Activated CD4-positive, alpha-beta T cell treated with anti-CD3 and anti-CD28 coated beads for 24 hours (primary cell): ENCODE data around the gene TIPRL.
"Not testable (repeated sequence)": the region's sequence is repeated elsewhere in the genome, so short reads cannot be mapped to it uniquely, and the experiment has no call there.

Source experiments
- DNase-seq, 2 donors: peaks; one replicate each; pipeline ENCODE4 v3.0.0-alpha.2; 2020; ENCODE audit warnings: low read depth in 2 of 2

TIPRL gene

GRCh38 chr1:168159251-168159650, 19.5 kb upstream of the TIPRL start:
- no peak for DNase-seq

GRCh38 chr1:168159979-168160378, 18.8 kb upstream of the TIPRL start:
- no peak for DNase-seq

- no peak for DNase-seq
These were observed 17.3 kb upstream of the TIPRL start for GRCh38 chr1:168161459-168161858.

- no peak for DNase-seq
These were observed 15.1 kb upstream of the TIPRL start for GRCh38 chr1:168163670-168164069.

- DNase-seq: no peak
These were observed 14.0 kb upstream of the TIPRL start for GRCh38 chr1:168164771-168165170.

DNA sequence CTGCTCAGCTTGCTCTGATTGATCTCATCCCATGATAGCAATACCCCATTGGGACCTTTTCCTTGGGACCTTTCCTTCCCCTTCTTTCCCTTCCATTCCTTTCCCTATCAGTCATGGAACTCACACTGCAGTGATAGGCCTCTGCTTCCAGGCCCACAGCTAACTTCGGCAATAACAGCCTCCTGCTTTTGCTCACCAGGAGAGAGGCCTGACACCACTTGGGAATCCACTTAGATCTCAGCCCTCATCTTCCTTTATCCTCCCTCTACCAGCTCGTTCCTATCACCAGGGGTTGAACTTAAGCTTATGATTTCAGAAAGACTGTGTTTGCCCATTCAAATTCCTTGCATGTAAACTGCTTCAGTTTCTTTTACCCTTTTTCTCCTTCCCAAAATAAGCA, 11.0 kb upstream of the TIPRL start:
- no peak for DNase-seq

DNA sequence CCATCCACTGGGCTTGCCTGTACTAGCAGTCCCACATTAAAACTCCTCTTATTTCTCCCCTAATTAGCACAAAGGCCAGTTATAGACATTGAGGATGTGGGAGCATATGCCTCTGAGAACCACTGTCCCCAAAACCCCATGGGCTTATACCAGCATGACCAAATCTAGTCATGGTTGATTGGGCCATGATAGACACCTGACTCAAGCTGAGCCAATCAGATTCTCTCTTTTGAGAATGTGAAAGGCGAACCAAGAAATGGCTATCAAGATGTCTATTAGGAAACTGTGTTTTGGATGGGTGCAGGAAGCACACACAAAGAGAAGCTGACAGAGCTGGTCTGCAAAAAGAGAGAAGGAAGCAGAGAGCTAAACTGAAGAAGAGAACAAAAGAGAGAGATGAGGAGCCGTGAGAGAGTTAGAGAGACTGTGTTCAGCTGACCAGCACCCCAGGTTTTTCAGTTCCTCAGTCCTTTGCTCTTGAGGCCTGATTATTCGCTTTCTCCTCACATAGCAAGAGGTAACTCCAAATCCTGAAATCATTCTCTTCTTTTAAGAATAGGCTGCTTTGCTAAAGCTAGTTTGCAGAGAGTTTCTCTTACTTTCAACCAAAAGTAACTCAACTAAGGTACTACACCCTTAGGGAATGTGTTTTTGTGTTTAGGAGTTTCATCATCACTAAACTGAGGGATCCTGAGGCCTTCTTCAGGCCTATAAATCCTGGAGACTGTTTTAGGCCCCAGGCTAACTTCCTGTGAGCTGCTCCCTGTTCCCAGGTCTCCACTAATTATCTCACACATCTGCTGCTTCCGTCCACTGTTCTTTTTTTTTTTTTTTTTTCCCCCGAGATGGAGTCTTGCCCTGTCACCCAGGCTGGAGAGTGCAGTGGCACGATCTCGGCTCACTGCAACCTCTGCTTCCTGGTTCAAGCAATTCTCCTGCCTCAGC, 7.9 kb upstream of the TIPRL start:
- DNase-seq: no peak

- no peak for DNase-seq
These were observed 6.4 kb upstream of the TIPRL start for GRCh38 chr1:168172250-168172915.

- no peak for DNase-seq
These were observed 530 bp upstream of the TIPRL start for GRCh38 chr1:168178227-168178637.

DNA sequence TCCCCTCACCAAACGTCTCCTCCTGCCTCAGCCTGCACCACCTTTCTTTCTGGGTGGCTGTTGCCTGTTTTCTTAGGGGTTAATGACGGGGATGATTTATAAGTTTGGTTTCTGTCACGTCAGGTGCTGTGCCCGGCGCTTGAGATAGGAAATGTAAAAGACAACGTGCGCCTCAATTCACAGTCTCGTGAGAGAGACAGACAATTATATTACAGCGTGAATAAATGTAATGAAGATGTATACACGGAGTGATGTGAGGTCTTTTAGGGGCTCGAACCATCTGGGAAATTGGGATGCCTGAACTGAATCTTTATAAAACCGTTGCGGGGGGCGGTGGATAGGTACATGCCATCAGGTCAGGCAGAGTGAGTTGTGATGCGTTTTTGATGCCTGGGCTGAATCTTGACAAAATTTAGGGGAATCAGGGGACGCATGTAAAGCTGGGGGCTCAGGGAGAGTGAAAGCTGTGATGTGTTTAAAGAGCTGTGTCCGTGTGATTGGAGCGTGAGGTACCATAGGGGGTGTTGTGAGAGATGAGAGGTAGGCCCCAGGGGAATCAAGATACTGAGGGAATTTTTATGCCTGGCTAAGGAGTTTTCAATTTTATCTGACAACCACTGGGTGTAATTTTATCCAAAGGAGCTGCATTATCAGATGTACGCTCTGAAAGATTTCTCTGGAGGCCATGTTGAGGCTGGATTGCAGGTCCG, 831 bp downstream of the TIPRL start:
- no peak for DNase-seq

DNA sequence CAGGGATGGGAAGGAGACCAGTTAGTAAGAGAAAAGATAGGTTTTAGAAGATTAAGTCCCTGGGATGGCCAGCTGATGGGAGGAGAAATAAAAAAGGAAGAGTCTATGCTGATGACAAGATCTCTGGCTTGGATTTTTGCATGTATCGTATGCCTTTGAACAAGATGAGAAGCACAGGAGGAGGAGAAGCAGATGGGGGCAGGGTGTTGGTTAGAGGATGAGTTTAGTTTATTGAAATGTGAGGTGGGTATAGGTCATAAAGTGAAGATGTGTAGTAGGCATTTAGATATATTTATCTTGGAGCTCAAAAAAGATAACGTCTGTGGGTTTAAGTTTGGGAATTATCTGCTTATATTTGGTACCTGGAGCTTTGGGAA, 1.4 kb downstream of the TIPRL start:
- no peak for DNase-seq

DNA sequence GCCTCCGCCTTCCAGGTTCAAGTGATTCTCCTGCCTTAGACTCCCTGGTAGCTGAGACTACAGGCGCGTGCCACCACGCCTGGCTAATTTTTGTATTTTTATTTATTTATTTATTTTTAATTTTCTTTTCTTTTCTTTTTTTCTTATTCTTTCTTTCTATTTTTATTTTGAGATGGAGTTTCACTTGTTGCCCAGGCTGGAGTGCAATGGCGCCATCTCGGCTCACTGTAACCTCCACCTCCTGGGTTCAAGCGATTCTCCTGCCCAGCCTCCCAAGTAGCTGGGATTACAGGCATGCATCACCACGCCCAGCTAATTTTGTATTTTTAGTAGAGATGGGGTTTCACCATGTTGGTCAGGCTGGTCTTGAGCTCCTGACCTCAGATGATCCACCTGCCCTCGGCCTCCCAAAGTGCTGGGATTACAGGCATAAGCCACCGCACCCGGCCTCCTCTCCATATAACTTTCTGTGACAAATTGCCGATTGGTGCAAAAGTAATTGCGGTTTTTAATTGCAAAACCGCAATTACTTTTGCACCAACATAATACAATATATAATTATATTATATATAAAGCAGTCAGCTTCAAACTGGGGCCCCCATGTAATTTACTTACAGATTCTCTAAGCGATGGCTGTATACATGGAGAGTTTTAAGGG, 2.4 kb downstream of the TIPRL start:
- not testable (repeated sequence) for DNase-seq

DNA sequence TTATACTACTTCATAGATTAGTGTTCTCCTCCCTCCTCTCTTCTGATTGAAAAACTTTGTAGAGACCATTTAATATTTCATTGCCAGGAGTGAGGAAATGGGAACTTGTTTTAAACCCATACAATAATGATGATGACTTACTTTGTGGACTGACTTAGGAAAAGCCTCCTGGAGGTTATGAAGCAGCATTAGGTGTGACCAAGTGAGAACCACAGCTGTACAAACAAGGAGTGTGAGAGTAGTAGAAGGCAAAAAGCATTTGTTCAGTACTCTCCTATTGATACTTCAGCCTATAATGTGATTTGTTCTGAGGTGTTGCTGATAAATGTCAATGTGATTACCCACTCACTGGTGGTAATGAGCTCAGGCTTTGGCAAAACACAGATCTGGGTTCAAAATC, 8.4 kb downstream of the TIPRL start:
- DNase-seq: no peak

GRCh38 chr1:168190403-168190802, 11.6 kb downstream of the TIPRL start:
- DNase-seq: no peak

- DNase-seq: no peak
These were observed 16.7 kb downstream of the TIPRL start for GRCh38 chr1:168195199-168196135.

DNA sequence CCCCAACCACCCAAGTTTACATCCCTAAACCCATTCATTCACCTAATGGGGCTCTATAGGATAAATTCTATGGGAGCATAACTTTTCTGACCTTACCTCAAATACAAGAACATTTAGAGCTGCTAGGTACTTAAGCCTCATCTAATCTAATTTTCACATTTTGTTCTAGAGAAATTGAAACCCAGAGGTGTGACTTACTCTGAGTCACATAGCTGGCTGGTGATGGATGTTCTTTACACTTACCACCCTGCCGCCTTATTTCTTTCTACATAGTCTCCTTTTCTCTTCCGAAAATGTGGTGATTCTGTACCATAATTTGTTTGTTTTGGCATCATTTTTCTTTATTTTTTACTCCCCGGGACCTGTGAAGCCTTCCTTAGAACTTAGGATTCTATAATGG, 20.3 kb downstream of the TIPRL start:
- DNase-seq: no peak

- no peak for DNase-seq
These were observed 24.3 kb downstream of the TIPRL start for GRCh38 chr1:168202941-168203654.

DNA sequence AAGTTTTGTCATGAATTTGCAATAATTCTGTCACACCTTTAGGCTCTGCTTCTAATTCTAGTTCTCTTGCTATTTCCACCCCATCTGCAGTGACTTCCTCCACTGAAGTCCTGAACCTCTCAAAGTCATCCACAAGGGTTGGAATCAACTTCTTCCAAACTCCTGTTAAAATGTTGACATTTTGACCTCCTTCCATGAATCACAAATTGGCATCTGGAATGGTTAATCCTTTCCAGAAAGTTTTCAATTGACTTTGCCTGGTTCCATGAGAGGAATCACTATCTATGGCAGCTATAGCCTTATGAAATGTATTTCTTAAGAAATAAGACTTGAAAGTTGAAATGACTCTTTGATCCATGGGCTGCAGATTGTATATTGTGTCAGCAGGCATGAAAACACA, 27.3 kb downstream of the TIPRL start:
- no peak for DNase-seq

DNA sequence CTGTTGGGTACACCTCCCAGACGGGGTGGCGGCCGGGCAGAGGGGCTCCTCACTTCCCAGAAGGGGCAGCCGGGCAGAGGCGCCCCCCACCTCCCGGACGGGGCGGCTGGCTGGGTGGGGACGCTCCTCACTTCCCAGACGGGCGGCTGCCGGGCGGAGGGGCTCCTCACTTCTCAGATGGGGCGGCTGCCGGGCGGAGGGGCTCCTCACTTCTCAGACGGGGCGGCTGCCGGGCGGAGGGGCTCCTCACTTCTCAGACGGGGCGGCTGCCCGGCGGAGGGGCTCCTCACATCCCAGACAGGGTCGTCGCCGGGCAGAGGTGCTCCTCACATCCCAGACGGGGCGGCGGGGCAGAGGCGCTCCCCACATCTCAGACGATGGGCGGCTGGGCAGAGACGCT, 28.9 kb downstream of the TIPRL start:
- not testable (repeated sequence) for DNase-seq

GRCh38 chr1:168210312-168210711, 31.6 kb downstream of the TIPRL start:
- DNase-seq: no peak
